HepG2 (cell line): ENCODE measurements around the gene SFRP4. TPM values are rescaled to one million over a fixed set of nuclear protein-coding genes. Genes with fewer than 3 reads are reported as not detected.

Source experiments
- MXD1 ChIP-seq: sonication (generic); formaldehyde crosslinking; IDR thresholded peaks from 2 replicates; pipeline ENCODE4 v1.4.0; 2020; ENCODE audit warnings: mild to moderate bottlenecking, missing genetic modification reagents
- PHF20 ChIP-seq: sonication (generic); formaldehyde crosslinking; IDR thresholded peaks from 2 replicates; pipeline ENCODE4 v1.5.0; 2020; ENCODE audit warnings: mild to moderate bottlenecking, missing genetic modification reagents
- RNF2 ChIP-seq: fragments of 450-650 bp; conservative IDR thresholded peaks from 2 replicates; pipeline ENCODE4 v1.6.1; 2016; ENCODE audit warnings: low read depth
- RNF219 ChIP-seq: sonication (generic); formaldehyde crosslinking; IDR thresholded peaks from 2 replicates; pipeline ENCODE4 v1.5.0; 2020; ENCODE audit warnings: mild to moderate bottlenecking, missing genetic modification reagents
- TFDP1 ChIP-seq: IDR thresholded peaks from 2 replicates; pipeline ENCODE4 v1.6.1; 2016; ENCODE audit warnings: missing compliant biosample characterization, missing genetic modification reagents, borderline replicate concordance
- ZBTB34 ChIP-seq: sonication (generic); formaldehyde crosslinking; IDR thresholded peaks from 2 replicates; pipeline ENCODE4 v1.8.0; 2022; ENCODE audit warnings: mild to moderate bottlenecking, missing genetic modification reagents
- ZNF280B ChIP-seq: sonication (generic); formaldehyde crosslinking; IDR thresholded peaks from 2 replicates; pipeline ENCODE4 v1.5.0; 2020; ENCODE audit warnings: missing genetic modification reagents, mild to moderate bottlenecking, borderline replicate concordance
- ZNF281 ChIP-seq: sonication (generic); formaldehyde crosslinking; IDR thresholded peaks from 2 replicates; pipeline ENCODE4 v1.4.0; 2020; ENCODE audit warnings: missing genetic modification reagents, borderline replicate concordance
- ZNF446 ChIP-seq: sonication (generic); formaldehyde crosslinking; IDR thresholded peaks from 2 replicates; pipeline ENCODE4 v1.5.0; 2020; ENCODE audit warnings: mild to moderate bottlenecking, missing genetic modification reagents
- ZNF766 ChIP-seq: sonication (generic); formaldehyde crosslinking; IDR thresholded peaks from 2 replicates; pipeline ENCODE4 v1.5.0; 2020; ENCODE audit warnings: missing genetic modification reagents, borderline replicate concordance
- ZNF780A ChIP-seq: sonication (generic); formaldehyde crosslinking; IDR thresholded peaks from 2 replicates; pipeline ENCODE4 v1.8.0; 2022; ENCODE audit warnings: mild to moderate bottlenecking, missing genetic modification reagents, moderate library complexity
- ZNF878 ChIP-seq: sonication (generic); formaldehyde crosslinking; IDR thresholded peaks from 2 replicates; pipeline ENCODE4 v1.8.1; 2023; ENCODE audit warnings: mild to moderate bottlenecking, missing genetic modification reagents, moderate library complexity
- polyA plus RNA-seq, 8 experiments: library from polyadenylated mRNA; depleted of rRNA in 3 of 8; stranded (reverse) in 7 of 8; unstranded in 1 of 8; fragments of >200 nt; fragmentation: Illumina TruSeq in 4 of 8; extraction: Trizol in 4 of 8; gene quantifications; 2 replicates each; pipeline versions ENCODE4 v1.2.1 to v1.2.3, GENCODE V29; 2011 to 2016; ENCODE audit warnings: low read depth in 4 of 8, missing spikeins in 1 of 8, mixed read lengths in 1 of 8; ENCODE audit not compliant: insufficient read depth in 1 of 8
- total RNA-seq, 5 experiments: library from RNA; depleted of rRNA; stranded (reverse); fragments of >200 nt; fragmentation: Illumina TruSeq; extraction: Trizol; gene quantifications; 2 replicates each; pipeline ENCODE4 v1.2.3, GENCODE V29; 2016; ENCODE audit warnings: low read depth in 1 of 5

Gene SFRP4
- total and polyA plus RNA-seq, 2 of the 13 experiments (the other 11 are each of a cell fraction or from before 2014, with no cell fraction given), result 0.96 to 1.8 TPM

GRCh38 chr7:37916017-37916672 is 472 bp downstream of the SFRP4 start (continued):
- TF ChIP-seq ZNF766 (CRISPR knock-in tag) (no peak), ZNF280B (CRISPR knock-in tag) (peak; percentile 64; the same call in 1 of the 2 replicates), ZNF878 (no peak), PHF20 (CRISPR knock-in tag) (0 out of 2 replicates have a peak, but pooled peaks have one; percentile 43), ZNF446 (CRISPR knock-in tag) (peak; percentile 54; the same call in 1 of the 2 replicates), ZNF780A (CRISPR knock-in tag) (no peak; the same call in 1 of the 2 replicates), ZBTB34 (CRISPR knock-in tag) (0 out of 2 replicates have a peak, but pooled peaks have one; percentile 34), TFDP1 (CRISPR knock-in tag) (peak; percentile 64; the same call in 1 of the 2 replicates), MXD1 (CRISPR knock-in tag) (peak; percentile 59), RNF219 (CRISPR knock-in tag) (no peak), RNF2 (no peak), ZNF281 (CRISPR knock-in tag) (no peak)
